ENCODE measurements around the gene NIP7. TPM values are rescaled to one million over a fixed set of nuclear protein-coding genes. Genes with fewer than 3 reads are reported as not detected.

The NIP7 gene
- total RNA-seq (2021; ENCODE audit: unreplicated experiment), result 62.8 TPM
- 18.9 and 20.0 TPM in 2 replicates for polyA plus RNA-seq (2012)
- Bru-seq, nascent RNA, result percentile 98 among the genes with signal in this experiment
- percentile 97 among the genes with signal in this experiment for BruChase-seq, experiment 1, labeled RNA remaining after a 6-hour chase
- percentile 99 among the genes with signal in this experiment for BruChase-seq, experiment 2, labeled RNA remaining after a 2-hour chase
- long read RNA-seq, transcript NIP7-201 (5 exons, 2,402 nt), result major isoform, 120 of 144 reads
- long read RNA-seq, partial matches to known transcripts, result 2 of 144 reads
- long read RNA-seq, other reads (novel, unspliced or antisense), result 17 of 144 reads

DNA sequence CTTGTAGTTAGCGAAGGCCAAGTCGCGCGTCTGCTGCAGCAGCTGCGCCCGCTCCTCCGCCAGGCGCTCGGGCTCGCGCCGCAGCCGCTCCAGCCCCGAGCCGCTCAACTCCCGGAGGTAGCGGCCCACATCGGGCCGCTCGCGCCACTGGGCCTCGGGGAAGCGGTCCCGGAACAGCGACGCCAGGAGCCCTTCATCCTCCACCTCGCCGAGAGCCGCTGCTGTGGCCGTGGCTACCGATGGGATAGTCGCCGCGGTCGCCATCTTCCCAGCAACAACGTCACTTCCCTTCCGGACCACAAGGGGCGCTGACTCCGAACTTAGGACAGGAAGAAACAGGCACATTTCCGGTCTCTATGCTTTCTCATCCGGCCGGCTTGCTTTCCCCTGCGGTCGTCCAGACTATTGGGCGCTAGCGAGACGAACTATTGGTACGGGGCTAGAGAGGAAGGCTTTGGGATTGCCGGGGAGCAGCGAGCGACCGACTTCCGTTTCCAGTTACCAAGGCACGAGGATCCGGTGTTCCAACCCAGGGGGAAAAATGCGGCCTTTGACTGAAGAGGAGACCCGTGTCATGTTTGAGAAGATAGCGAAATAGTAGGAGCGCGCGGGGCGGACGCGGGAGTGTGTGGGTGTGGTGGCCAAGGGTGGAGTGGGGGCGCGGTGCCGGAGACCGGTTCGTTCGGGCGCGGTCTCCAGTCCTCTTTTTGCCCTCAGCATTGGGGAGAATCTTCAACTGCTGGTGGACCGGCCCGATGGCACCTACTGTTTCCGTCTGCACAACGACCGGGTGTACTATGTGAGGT is at the start of gene NIP7, which contains the start of gene COG8:
Gene NIP7 (plus strand): TSS at position 484 of the 806 bp plus-strand sequence. CDS start 58 bp downstream, at position 542.
Gene COG8 (minus strand): TSS at position 276 of the 806 bp plus-strand sequence. CDS start 12 bp downstream, at position 264.
- no peaks in the 10 kb centered on the region for H3K9me2 ChIP-seq (ENCODE audit: insufficient read depth)
- TF ChIP-seq EZH2 (IDR thresholded peaks at IDR 0.05) (no peak), POLR2AphosphoS5 (IDR thresholded peaks at IDR 0.05; ENCODE audit: low read depth, low read length) (peak; percentile 83), CTCF (IDR thresholded peaks at IDR 0.05 in 2 of 3, conservative IDR thresholded peaks at IDR 0.05 in 1 of 3; ENCODE audit: borderline replicate concordance in 1 of 3, insufficient read depth in 1 of 3, low read depth in 2 of 3, low read length in 2 of 3) (peak; percentile 46 to 76 (median 66); a peak in 5 of 6 replicates), ELF1 (IDR thresholded peaks at IDR 0.05; ENCODE audit: borderline replicate concordance, low read depth) (peak; percentile 74), JUND (IDR thresholded peaks at IDR 0.05) (no peak), POLR2A (IDR thresholded peaks at IDR 0.05; ENCODE audit: borderline replicate concordance, extremely low read depth, insufficient read depth, insufficient read length) (peak; percentile 61), ZNF274 (IDR thresholded peaks at IDR 0.05; ENCODE audit: low read depth, low read length) (no peak), SP1 (IDR thresholded peaks at IDR 0.05; ENCODE audit: low read depth) (peak; percentile 56; the same call in 1 of the 2 replicates), CEBPB (IDR thresholded peaks at IDR 0.05; ENCODE audit: low read depth) (no peak), EGR1 (IDR thresholded peaks at IDR 0.05; ENCODE audit: low read depth) (no peak), TCF7L2 (IDR thresholded peaks at IDR 0.05; ENCODE audit: borderline replicate concordance, extremely low read depth, insufficient read depth, insufficient read length) (no peak), SIN3A (IDR thresholded peaks at IDR 0.05; ENCODE audit: low read depth) (peak; percentile 93), SRF (IDR thresholded peaks at IDR 0.05; ENCODE audit: low read depth) (no peak; the same call in 1 of the 2 replicates), ZFX (IDR thresholded peaks at IDR 0.05) (peak; percentile 57; the same call in 1 of the 2 replicates), YY1 (IDR thresholded peaks at IDR 0.05; ENCODE audit: extremely low read depth, insufficient replicate concordance, low read depth, low read length) (peak; percentile 96), CBX3 (IDR thresholded peaks at IDR 0.05; ENCODE audit: low read depth) (peak; percentile 83), RAD21 (IDR thresholded peaks at IDR 0.05; ENCODE audit: low read depth) (no peak), FOSL1 (IDR thresholded peaks at IDR 0.05; ENCODE audit: low read depth) (no peak)
- TF ChIP-seq, protein P1, sequence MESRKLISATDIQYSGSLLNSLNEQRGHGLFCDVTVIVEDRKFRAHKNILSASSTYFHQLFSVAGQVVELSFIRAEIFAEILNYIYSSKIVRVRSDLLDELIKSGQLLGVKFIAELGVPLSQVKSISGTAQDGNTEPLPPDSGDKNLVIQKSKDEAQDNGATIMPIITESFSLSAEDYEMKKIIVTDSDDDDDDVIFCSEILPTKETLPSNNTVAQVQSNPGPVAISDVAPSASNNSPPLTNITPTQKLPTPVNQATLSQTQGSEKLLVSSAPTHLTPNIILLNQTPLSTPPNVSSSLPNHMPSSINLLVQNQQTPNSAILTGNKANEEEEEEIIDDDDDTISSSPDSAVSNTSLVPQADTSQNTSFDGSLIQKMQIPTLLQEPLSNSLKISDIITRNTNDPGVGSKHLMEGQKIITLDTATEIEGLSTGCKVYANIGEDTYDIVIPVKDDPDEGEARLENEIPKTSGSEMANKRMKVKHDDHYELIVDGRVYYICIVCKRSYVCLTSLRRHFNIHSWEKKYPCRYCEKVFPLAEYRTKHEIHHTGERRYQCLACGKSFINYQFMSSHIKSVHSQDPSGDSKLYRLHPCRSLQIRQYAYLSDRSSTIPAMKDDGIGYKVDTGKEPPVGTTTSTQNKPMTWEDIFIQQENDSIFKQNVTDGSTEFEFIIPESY (IDR thresholded peaks at IDR 0.05; ENCODE audit: extremely low read depth, insufficient replicate concordance, low read length), result peak; percentile 10
- TF ChIP-seq, protein P2, sequence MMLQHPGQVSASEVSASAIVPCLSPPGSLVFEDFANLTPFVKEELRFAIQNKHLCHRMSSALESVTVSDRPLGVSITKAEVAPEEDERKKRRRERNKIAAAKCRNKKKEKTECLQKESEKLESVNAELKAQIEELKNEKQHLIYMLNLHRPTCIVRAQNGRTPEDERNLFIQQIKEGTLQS (IDR thresholded peaks at IDR 0.05), result no peak
- TF ChIP-seq, protein P3, sequence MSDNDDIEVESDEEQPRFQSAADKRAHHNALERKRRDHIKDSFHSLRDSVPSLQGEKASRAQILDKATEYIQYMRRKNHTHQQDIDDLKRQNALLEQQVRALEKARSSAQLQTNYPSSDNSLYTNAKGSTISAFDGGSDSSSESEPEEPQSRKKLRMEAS (IDR thresholded peaks at IDR 0.05), result peak; percentile 97

More for the DNA sequence above, at the start of gene NIP7, which contains the start of gene COG8:
- H3K27me3 ChIP-seq (ENCODE audit: insufficient read depth, low read length), result no peaks in the 10 kb centered on the region
- DNase-seq (ENCODE audit: low read depth, low spot score) (peak; percentile 97), ATAC-seq (peak; percentile 96)
- no TSS peak for BruUV-seq (replicated peaks)
- H3K9me3 ChIP-seq (ENCODE audit: control insufficient read depth in 1 of 2, insufficient read depth in 1 of 2, low read depth in 1 of 2, low read length in 2 of 2), result no peaks in the 10 kb centered on the region
- peaks cover 13 to 45% of the 10 kb centered on the region in 2 experiments; a peak in 3 of 4 replicates for H3K36me3 ChIP-seq (ENCODE audit: control insufficient read depth in 1 of 2, insufficient read depth in 2 of 2, low read length in 2 of 2)
- peak within 1 kb of the TSS; percentile 71 to 94 for H3K4me3 ChIP-seq (replicated peaks in 1 of 2; ENCODE audit: low read depth in 1 of 2, low read length in 2 of 2)
- peaks cover 69% of the 10 kb centered on the region for H3K79me2 ChIP-seq (ENCODE audit: insufficient read depth, low read length)
- H3K27ac ChIP-seq (ENCODE audit: low read depth, low read length), result peak within 1 kb of the TSS; percentile 90
- ChIA-PET POLR2A (interaction anchor here (0.6 to 1.3 kb wide), 2 partner anchors 9 to 188 kb away, joined by 3 read pairs; partner anchors contain the start of gene PDF), RAD21 (ENCODE audit: low non-redundant PET in 1 of 2, low total read pairs in 2 of 2, uncharacterized antibody in 2 of 2, unreplicated experiment in 2 of 2) (no interaction called here), CTCF (no interaction called here)
- H2AFZ ChIP-seq (ENCODE audit: low read depth, low read length, poor library complexity, severe bottlenecking), result no peak within 1 kb of the TSS
- intact Hi-C loops (cut with micrococcal nuclease), result no loop called here
- no peaks in the 10 kb centered on the region; the same call in 1 of the 2 replicates for H4K20me1 ChIP-seq (ENCODE audit: insufficient read depth)
- peaks cover 11 to 27% of the 10 kb centered on the region in 2 experiments for H3K4me1 ChIP-seq (ENCODE audit: control insufficient read depth in 1 of 2, insufficient read depth in 2 of 2, low read length in 2 of 2)
- H3K9ac ChIP-seq (ENCODE audit: low read length), result peak within 1 kb of the TSS; percentile 96
- H3K4me2 ChIP-seq (ENCODE audit: low read length), result peak within 1 kb of the TSS; percentile 91

Measured in HCT116 (cell line).